Lower lobe of right lung (tissue), 2 donors: ENCODE results near the gene SCN5A. TPM values are rescaled to one million over a fixed set of nuclear protein-coding genes. Genes with fewer than 3 reads are reported as not detected.

Experiments used
- ATAC-seq, 2 donors: fragments of 200-7000 bp; cut with Tn5 transposase; one replicate each; pipeline ENCODE4 v1.9.1; 2020 to 2022; ENCODE audit warnings: mild to moderate bottlenecking in 2 of 2, moderate library complexity in 2 of 2
- DNase-seq: peaks from one replicate; pipeline ENCODE4 v3.0.0-alpha.2; 2020
- H3K27ac ChIP-seq: fragments of 200-600 bp; one replicate; pipeline ENCODE4 v1.8.0; 2022
- H3K27me3 ChIP-seq: fragments of 200-600 bp; one replicate; pipeline ENCODE4 v1.8.0; 2022; ENCODE audit warnings: low read depth
- H3K36me3 ChIP-seq: fragments of 200-600 bp; one replicate; pipeline ENCODE4 v1.8.0; 2022; ENCODE audit warnings: mild to moderate bottlenecking
- H3K4me1 ChIP-seq: fragments of 200-600 bp; one replicate; pipeline ENCODE4 v1.8.0; 2022
- H3K4me3 ChIP-seq: fragments of 200-600 bp; one replicate; pipeline ENCODE4 v1.8.0; 2022; ENCODE audit warnings: mild to moderate bottlenecking
- H3K9me3 ChIP-seq: fragments of 200-600 bp; one replicate; pipeline ENCODE4 v1.8.0; 2022
- intact Hi-C: fragments of 100-400 bp; cut with DNase I; formaldehyde crosslinking; loops from one replicate; pipeline ENCODE4 v1.11.0; 2022
- total RNA-seq: library from RNA; stranded (reverse); fragmentation: NEBNext Ultra II Directional; extraction: Animal tissue kit (Norgen Biotek cat#: 25700); gene quantifications from one replicate; pipeline ENCODE4 v1.2.1, GENCODE V29; 2021
- TF ChIP-seq, protein P1 (sequence below): fragments of 200-600 bp; IDR thresholded peaks from one replicate; pipeline ENCODE4 v1.8.0; 2022; ENCODE audit warnings: antibody characterized with exemption, mild to moderate bottlenecking
- donor health status: DM: no; HTN: yes; CAD: no; lungs with severe emphysema.

Gene SCN5A
- total RNA-seq, 1 donor from 2014 or later = 0.24 TPM

DNA sequence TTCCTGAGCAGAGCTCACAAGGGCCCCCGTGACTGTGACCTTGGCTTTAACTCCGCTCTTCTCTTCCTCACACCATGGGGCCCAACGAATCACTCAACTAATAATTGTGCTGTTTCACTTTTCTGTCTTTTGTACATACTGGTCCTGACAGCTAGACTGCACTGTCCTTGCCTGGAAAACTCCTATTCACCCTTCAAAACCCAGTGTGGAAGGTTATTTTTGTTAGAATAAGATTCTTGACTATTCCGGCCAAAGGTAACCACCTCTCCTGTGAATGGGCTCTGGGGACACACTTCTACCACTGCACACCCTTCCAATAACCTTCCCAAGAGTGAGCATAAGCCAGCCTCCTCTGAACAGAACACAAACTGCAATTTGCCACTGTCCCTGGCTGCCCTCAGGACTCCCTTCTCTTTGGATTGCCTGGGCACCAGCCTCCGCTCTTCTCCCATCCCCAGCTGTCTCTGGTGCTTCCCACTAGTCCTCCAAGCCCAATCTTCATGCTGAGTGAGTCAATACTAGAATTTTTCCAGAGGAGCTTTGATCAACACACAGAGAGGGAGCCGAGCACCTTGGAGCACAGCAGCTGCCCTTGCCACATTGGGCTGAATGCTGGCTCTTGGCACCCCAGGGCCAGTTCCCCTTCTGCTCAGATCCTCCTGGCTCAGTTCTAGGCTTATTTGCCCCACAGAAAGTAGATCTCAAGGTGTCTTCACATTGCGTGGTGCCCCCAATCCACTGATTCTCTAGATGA is 2.1 kb downstream of the SCN5A start:
- TF ChIP-seq, protein P1, sequence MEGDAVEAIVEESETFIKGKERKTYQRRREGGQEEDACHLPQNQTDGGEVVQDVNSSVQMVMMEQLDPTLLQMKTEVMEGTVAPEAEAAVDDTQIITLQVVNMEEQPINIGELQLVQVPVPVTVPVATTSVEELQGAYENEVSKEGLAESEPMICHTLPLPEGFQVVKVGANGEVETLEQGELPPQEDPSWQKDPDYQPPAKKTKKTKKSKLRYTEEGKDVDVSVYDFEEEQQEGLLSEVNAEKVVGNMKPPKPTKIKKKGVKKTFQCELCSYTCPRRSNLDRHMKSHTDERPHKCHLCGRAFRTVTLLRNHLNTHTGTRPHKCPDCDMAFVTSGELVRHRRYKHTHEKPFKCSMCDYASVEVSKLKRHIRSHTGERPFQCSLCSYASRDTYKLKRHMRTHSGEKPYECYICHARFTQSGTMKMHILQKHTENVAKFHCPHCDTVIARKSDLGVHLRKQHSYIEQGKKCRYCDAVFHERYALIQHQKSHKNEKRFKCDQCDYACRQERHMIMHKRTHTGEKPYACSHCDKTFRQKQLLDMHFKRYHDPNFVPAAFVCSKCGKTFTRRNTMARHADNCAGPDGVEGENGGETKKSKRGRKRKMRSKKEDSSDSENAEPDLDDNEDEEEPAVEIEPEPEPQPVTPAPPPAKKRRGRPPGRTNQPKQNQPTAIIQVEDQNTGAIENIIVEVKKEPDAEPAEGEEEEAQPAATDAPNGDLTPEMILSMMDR = no peak
- H3K4me1 ChIP-seq = peaks cover 11% of the 10 kb centered on the region
- no peaks in the 10 kb centered on the region for H3K9me3 ChIP-seq
- ATAC-seq (no peak), DNase-seq (no peak)
- H3K4me3 ChIP-seq = no peak overlapping the region
- no peaks in the 10 kb centered on the region for H3K36me3 ChIP-seq
- peaks cover 68% of the 10 kb centered on the region for H3K27me3 ChIP-seq
- intact Hi-C loops = no loop called here
- H3K27ac ChIP-seq = no peak overlapping the region

DNA sequence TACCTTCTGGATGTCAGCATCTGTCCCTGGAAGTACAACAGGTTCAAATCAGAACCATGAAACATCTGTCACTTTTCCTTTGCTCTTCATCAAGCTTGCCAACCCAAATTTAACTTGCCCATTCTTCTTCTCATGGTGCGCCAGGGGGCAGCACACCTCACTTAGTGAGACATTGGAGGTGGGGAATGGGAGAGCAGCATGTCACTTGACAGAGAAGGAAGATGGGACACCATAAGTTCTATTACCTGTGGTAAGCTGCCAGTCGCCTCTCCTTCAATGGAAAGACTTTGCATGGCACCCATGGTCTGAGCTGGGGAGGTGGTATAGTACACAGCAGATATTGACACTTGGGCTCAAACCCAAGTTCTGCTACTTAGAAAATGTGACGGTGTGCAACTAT is 2.9 kb downstream of the SCN5A start:
- intact Hi-C loops = no loop called here
- Histone ChIP-seq H3K27ac (no peak overlapping the region), H3K36me3 (no peaks in the 10 kb centered on the region), H3K9me3 (no peaks in the 10 kb centered on the region), H3K27me3 (peaks cover 62% of the 10 kb centered on the region), H3K4me1 (peaks cover 11% of the 10 kb centered on the region), H3K4me3 (no peak overlapping the region)
- ATAC-seq (no peak), DNase-seq (no peak)
- TF ChIP-seq, protein P1 = peak; percentile 19

DNA sequence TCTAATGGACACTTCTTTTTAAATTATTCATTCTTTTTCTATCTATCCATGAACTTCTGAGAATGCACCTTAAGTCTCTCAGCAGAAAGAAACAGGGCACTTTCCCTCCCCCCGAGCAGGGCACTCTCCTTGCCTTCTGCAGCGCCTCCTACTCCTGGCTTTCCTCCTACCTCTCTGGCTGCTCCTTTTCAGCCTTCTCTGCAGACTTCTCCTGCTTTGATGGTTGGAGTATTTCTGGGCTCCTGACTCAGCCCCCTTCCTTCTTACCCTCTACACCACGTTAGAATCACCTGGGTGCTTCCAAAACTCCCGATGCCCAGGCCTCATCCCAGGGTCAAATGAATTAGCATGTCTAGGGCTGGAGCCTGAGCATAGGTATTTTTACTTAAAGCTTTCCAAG is 3.4 kb downstream of the SCN5A start:
- no peak overlapping the region for H3K27ac ChIP-seq
- peaks cover 63% of the 10 kb centered on the region for H3K27me3 ChIP-seq
- H3K4me1 ChIP-seq = peaks cover 10% of the 10 kb centered on the region
- TF ChIP-seq, protein P1 = no peak
- intact Hi-C loops = no loop called here
- H3K4me3 ChIP-seq = no peak overlapping the region
- ATAC-seq = no peak
- no peaks in the 10 kb centered on the region for H3K9me3 ChIP-seq
- no peak for DNase-seq
- no peaks in the 10 kb centered on the region for H3K36me3 ChIP-seq

DNA sequence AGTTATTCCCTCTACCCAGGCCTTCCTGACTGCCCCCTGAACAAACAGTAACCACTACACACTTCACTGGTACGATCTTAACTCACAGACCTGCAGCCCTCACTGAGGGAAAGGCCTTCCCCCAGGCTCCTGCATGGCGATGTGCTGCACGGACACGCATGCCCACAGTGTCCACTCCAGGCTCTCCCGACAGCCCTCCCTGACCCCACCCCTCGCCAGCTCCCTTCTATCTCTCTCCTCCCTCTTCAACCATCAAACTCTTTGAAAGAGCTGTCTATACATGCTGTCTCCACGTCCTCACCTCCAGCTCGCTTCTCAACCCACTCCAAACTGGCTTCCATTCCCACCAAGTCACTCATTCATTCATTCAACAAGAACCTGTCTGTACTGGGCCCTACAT is 3.9 kb downstream of the SCN5A start:
- H3K4me1 ChIP-seq = peaks cover 7% of the 10 kb centered on the region
- H3K27ac ChIP-seq = no peak overlapping the region
- intact Hi-C loops = no loop called here
- no peaks in the 10 kb centered on the region for H3K36me3 ChIP-seq
- no peaks in the 10 kb centered on the region for H3K9me3 ChIP-seq
- ATAC-seq (no peak), DNase-seq (no peak)
- TF ChIP-seq, protein P1 = no peak
- no peak overlapping the region for H3K4me3 ChIP-seq
- H3K27me3 ChIP-seq = peaks cover 60% of the 10 kb centered on the region

DNA sequence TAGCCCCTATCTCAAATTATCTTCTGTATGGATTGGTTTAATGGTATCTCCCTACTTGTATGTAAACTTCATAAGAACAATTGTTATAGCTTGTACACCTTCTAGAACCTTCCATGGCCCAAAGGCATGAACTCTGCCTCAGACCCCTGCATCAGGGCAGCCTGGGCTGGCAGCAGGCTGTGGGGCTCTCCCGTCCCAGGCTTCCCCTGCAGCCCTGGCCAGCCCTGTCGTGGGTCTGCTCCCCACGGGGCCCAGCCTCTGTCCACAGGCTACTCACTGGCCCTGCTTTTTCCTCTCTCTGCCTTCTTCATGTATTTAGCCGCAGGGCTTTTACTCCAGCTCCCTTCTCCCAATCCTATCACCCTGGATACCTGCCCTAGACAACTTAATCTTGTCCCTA is 4.4 kb downstream of the SCN5A start:
- TF ChIP-seq, protein P1 = no peak
- no peak for DNase-seq
- peaks cover 7% of the 10 kb centered on the region for H3K4me1 ChIP-seq
- peaks cover 56% of the 10 kb centered on the region for H3K27me3 ChIP-seq
- ATAC-seq = no peak
- intact Hi-C loops = no loop called here
- no peak overlapping the region for H3K4me3 ChIP-seq
- no peak overlapping the region for H3K27ac ChIP-seq
- H3K9me3 ChIP-seq = no peaks in the 10 kb centered on the region
- no peaks in the 10 kb centered on the region for H3K36me3 ChIP-seq
